WTC11 (cell line): Measurements from ENCODE around the gene GBA2. TPM values are rescaled to one million over a fixed set of nuclear protein-coding genes. Genes with fewer than 3 reads are reported as not detected.

Experiments
- ATAC-seq: fragments of 200-7000 bp; cut with Tn5 transposase; 2 replicates; pipeline ENCODE4 v1.10.0; 2021; ENCODE audit warnings: mild to moderate bottlenecking, moderate library complexity
- CTCF ChIA-PET: fragments of 300-600 bp; sonication (Branson Sonifier 250); formaldehyde crosslinking; loops from one replicate; lab custom pipeline; 2021; ENCODE audit warnings: antibody characterized with exemption; lab: Charles Lee
- POLR2A ChIA-PET: fragments of 350-600 bp; sonication (Branson Sonifier 250); formaldehyde crosslinking; loops from one replicate; lab custom pipeline; 2021; ENCODE audit warnings: antibody characterized with exemption; lab: Charles Lee
- DNase-seq: peaks from one replicate; pipeline ENCODE4 v3.0.0; 2021; ENCODE audit warnings: low spot score
- H3K27ac Mint-ChIP-seq: 2 replicates; pipeline ENCODE4 v1.8.0; 2021; ENCODE audit warnings: mixed read lengths
- H3K27me3 Mint-ChIP-seq: 2 replicates; pipeline ENCODE4 v1.8.0; 2021; ENCODE audit warnings: low read depth, mild to moderate bottlenecking, moderate library complexity, mixed read lengths
- H3K36me3 Mint-ChIP-seq: 2 replicates; pipeline ENCODE4 v1.8.0; 2021; ENCODE audit warnings: mixed read lengths
- H3K4me1 Mint-ChIP-seq: 2 replicates; pipeline ENCODE4 v1.8.0; 2022; ENCODE audit warnings: mixed read lengths
- H3K4me3 Mint-ChIP-seq: 2 replicates; pipeline ENCODE4 v1.8.0; 2021; ENCODE audit warnings: mild to moderate bottlenecking, moderate library complexity, mixed read lengths
- H3K9me3 Mint-ChIP-seq: 2 replicates; pipeline ENCODE4 v1.8.0; 2021; ENCODE audit warnings: mixed read lengths
- AR ChIP-seq: fragments of 250-450 bp; sonication (Bioruptor Pico); IDR thresholded peaks from 2 replicates; pipeline ENCODE4 v1.9.0; 2021; ENCODE audit warnings: mild to moderate bottlenecking
- ATF3 ChIP-seq: sonication (generic); formaldehyde crosslinking; conservative IDR thresholded peaks from 2 replicates; pipeline ENCODE4 v1.8.1; 2022; ENCODE audit warnings: mild to moderate bottlenecking, missing genetic modification reagents
- CBFB ChIP-seq: sonication (generic); formaldehyde crosslinking; IDR thresholded peaks from 2 replicates; pipeline ENCODE4 v1.8.1; 2022; ENCODE audit warnings: mild to moderate bottlenecking, low read depth, missing genetic modification reagents
- E2F4 ChIP-seq: sonication (generic); formaldehyde crosslinking; IDR thresholded peaks from 2 replicates; pipeline ENCODE4 v1.8.1; 2022; ENCODE audit warnings: low read depth, mild to moderate bottlenecking, moderate library complexity, missing genetic modification reagents, borderline replicate concordance
- FOXK1 ChIP-seq: sonication (generic); formaldehyde crosslinking; IDR thresholded peaks from 2 replicates; pipeline ENCODE4 v1.8.0; 2022; ENCODE audit warnings: mild to moderate bottlenecking, moderate library complexity, missing genetic modification reagents
- FOXP1 ChIP-seq: sonication (generic); formaldehyde crosslinking; IDR thresholded peaks from 2 replicates; pipeline ENCODE4 v1.8.0; 2022; ENCODE audit warnings: missing genetic modification reagents, mild to moderate bottlenecking, moderate library complexity, borderline replicate concordance
- GABPB1 ChIP-seq: sonication (generic); formaldehyde crosslinking; IDR thresholded peaks from 2 replicates; pipeline ENCODE4 v1.8.1; 2023; ENCODE audit warnings: mild to moderate bottlenecking, missing genetic modification reagents
- GTF2I ChIP-seq: fragments of 250-450 bp; sonication (Bioruptor Pico); conservative IDR thresholded peaks from 2 replicates; pipeline ENCODE4 v1.4.0; 2021; ENCODE audit warnings: mild to moderate bottlenecking
- HMGA2 ChIP-seq: fragments of 250-450 bp; sonication (Bioruptor Pico); IDR thresholded peaks from 2 replicates; pipeline ENCODE4 v1.4.0; 2021; ENCODE audit warnings: mild to moderate bottlenecking, moderate library complexity
- MAX ChIP-seq: sonication (generic); formaldehyde crosslinking; IDR thresholded peaks from 2 replicates; pipeline ENCODE4 v1.8.0; 2022; ENCODE audit warnings: mild to moderate bottlenecking, missing genetic modification reagents
- NFATC4 ChIP-seq: fragments of 250-450 bp; sonication (Bioruptor Pico); IDR thresholded peaks from 2 replicates; pipeline ENCODE4 v1.9.0; 2021; ENCODE audit warnings: mild to moderate bottlenecking
- OVOL2 ChIP-seq: fragments of 250-450 bp; sonication (Bioruptor Pico); IDR thresholded peaks from 2 replicates; pipeline ENCODE4 v1.9.0; 2021; ENCODE audit warnings: mild to moderate bottlenecking, borderline replicate concordance
- RELA ChIP-seq: sonication (generic); formaldehyde crosslinking; IDR thresholded peaks from 2 replicates; pipeline ENCODE4 v1.8.1; 2022; ENCODE audit warnings: missing genetic modification reagents, mild to moderate bottlenecking, borderline replicate concordance
- SMAD3 ChIP-seq: sonication (generic); formaldehyde crosslinking; IDR thresholded peaks from 2 replicates; pipeline ENCODE4 v1.8.0; 2022; ENCODE audit warnings: missing genetic modification reagents, mild to moderate bottlenecking, borderline replicate concordance
- SMAD4 ChIP-seq: sonication (generic); formaldehyde crosslinking; IDR thresholded peaks from 2 replicates; pipeline ENCODE4 v1.8.0; 2022; ENCODE audit warnings: mild to moderate bottlenecking, missing genetic modification reagents
- SOX15 ChIP-seq: fragments of 250-450 bp; sonication (Bioruptor Pico); IDR thresholded peaks from 2 replicates; pipeline ENCODE4 v1.9.0; 2021; ENCODE audit warnings: mild to moderate bottlenecking
- TEAD4 ChIP-seq: sonication (generic); formaldehyde crosslinking; IDR thresholded peaks from 2 replicates; pipeline ENCODE4 v1.8.0; 2022; ENCODE audit warnings: mild to moderate bottlenecking, missing genetic modification reagents
- TP53 ChIP-seq: sonication (generic); formaldehyde crosslinking; IDR thresholded peaks from 2 replicates; pipeline ENCODE4 v1.8.1; 2023; ENCODE audit warnings: mild to moderate bottlenecking, missing genetic modification reagents
- ZNF423 ChIP-seq: fragments of 250-450 bp; sonication (Bioruptor Pico); IDR thresholded peaks from 2 replicates; pipeline ENCODE4 v2.1.2; 2022; ENCODE audit warnings: mild to moderate bottlenecking, moderate library complexity
- ZNF671 ChIP-seq: fragments of 250-450 bp; sonication (Bioruptor Pico); IDR thresholded peaks from 2 replicates; pipeline ENCODE4 v1.8.0; 2021; ENCODE audit warnings: mild to moderate bottlenecking
- ZSCAN18 ChIP-seq: fragments of 250-450 bp; sonication (Bioruptor Pico); IDR thresholded peaks from 2 replicates; pipeline ENCODE4 v2.1.2; 2022; ENCODE audit warnings: mild to moderate bottlenecking, moderate library complexity
- total RNA-seq: library from RNA; stranded (reverse); gene quantifications from 3 replicates; pipeline ENCODE4 v1.2.3, GENCODE V29; 2021
- TF ChIP-seq, protein P1 (sequence below): fragments of 250-450 bp; sonication (Bioruptor Pico); IDR thresholded peaks from 2 replicates; pipeline ENCODE4 v1.9.0; 2021; ENCODE audit warnings: moderate library complexity, mild to moderate bottlenecking, inconsistent platforms, borderline replicate concordance
- TF ChIP-seq, protein P2 (sequence below): sonication (generic); formaldehyde crosslinking; IDR thresholded peaks from 2 replicates; pipeline ENCODE4 v1.8.0; 2023; ENCODE audit warnings: mild to moderate bottlenecking, missing genetic modification reagents
- TF ChIP-seq, protein P3 (sequence below): sonication (generic); formaldehyde crosslinking; IDR thresholded peaks from 2 replicates; pipeline ENCODE4 v1.8.0; 2023; ENCODE audit warnings: missing genetic modification reagents

Gene GBA2
- total RNA-seq, 1 experiment from 2014 or later, result 104 TPM

GRCh38 chr9:35755071-35755470 lies 6.0 kb upstream of the GBA2 start:
- POLR2A ChIA-PET, result no interaction called here
- Mint-ChIP-seq H3K27me3 (no peaks in the 10 kb centered on the region), H3K36me3 (peaks cover 21% of the 10 kb centered on the region), H3K27ac (no peak overlapping the region), H3K4me1 (peaks cover 26% of the 10 kb centered on the region), H3K4me3 (no peak overlapping the region), H3K9me3 (no peaks in the 10 kb centered on the region)
- TF ChIP-seq TP53 (CRISPR knock-in tag) (no peak), ATF3 (CRISPR knock-in tag) (no peak), MAX (CRISPR knock-in tag) (no peak), SOX15 (no peak)
- TF ChIP-seq, protein P1, sequence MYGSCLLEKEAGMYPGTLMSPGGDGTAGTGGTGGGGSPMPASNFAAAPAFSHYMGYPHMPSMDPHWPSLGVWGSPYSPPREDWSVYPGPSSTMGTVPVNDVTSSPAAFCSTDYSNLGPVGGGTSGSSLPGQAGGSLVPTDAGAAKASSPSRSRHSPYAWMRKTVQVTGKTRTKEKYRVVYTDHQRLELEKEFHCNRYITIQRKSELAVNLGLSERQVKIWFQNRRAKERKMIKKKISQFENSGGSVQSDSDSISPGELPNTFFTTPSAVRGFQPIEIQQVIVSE (CRISPR knock-in tag), result no peak
- no peak for DNase-seq
- no peak for ATAC-seq
- CTCF ChIA-PET, result interaction anchor here (1.4 to 3.1 kb wide), 4 partner anchors 23 to 127 kb away, joined by 3 to 27 read pairs (median 14); partner anchors contain the start of genes CREB3 and TLN1

- POLR2A ChIA-PET, result no interaction called here
- Mint-ChIP-seq H3K27me3 (no peaks in the 10 kb centered on the region), H3K4me1 (peaks cover 24% of the 10 kb centered on the region), H3K27ac (no peak within 1 kb of the TSS), H3K36me3 (peaks cover 21% of the 10 kb centered on the region), H3K4me3 (no peak within 1 kb of the TSS), H3K9me3 (no peaks in the 10 kb centered on the region)
- TF ChIP-seq, protein P2, sequence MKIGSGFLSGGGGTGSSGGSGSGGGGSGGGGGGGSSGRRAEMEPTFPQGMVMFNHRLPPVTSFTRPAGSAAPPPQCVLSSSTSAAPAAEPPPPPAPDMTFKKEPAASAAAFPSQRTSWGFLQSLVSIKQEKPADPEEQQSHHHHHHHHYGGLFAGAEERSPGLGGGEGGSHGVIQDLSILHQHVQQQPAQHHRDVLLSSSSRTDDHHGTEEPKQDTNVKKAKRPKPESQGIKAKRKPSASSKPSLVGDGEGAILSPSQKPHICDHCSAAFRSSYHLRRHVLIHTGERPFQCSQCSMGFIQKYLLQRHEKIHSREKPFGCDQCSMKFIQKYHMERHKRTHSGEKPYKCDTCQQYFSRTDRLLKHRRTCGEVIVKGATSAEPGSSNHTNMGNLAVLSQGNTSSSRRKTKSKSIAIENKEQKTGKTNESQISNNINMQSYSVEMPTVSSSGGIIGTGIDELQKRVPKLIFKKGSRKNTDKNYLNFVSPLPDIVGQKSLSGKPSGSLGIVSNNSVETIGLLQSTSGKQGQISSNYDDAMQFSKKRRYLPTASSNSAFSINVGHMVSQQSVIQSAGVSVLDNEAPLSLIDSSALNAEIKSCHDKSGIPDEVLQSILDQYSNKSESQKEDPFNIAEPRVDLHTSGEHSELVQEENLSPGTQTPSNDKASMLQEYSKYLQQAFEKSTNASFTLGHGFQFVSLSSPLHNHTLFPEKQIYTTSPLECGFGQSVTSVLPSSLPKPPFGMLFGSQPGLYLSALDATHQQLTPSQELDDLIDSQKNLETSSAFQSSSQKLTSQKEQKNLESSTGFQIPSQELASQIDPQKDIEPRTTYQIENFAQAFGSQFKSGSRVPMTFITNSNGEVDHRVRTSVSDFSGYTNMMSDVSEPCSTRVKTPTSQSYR (CRISPR knock-in tag), result no peak
- no peak for TF ChIP-seq TP53 (CRISPR knock-in tag)
- TF ChIP-seq FOXK1, result no peak
- TF ChIP-seq FOXP1, result no peak
- no peak for TF ChIP-seq RELA (CRISPR knock-in tag)
- TF ChIP-seq, protein P3, sequence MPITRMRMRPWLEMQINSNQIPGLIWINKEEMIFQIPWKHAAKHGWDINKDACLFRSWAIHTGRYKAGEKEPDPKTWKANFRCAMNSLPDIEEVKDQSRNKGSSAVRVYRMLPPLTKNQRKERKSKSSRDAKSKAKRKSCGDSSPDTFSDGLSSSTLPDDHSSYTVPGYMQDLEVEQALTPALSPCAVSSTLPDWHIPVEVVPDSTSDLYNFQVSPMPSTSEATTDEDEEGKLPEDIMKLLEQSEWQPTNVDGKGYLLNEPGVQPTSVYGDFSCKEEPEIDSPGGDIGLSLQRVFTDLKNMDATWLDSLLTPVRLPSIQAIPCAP (CRISPR knock-in tag), result no peak
- no peak for TF ChIP-seq SMAD4 (CRISPR knock-in tag)
- no peak for TF ChIP-seq TEAD4 (CRISPR knock-in tag)
- TF ChIP-seq ZNF423, result no peak
- no peak for TF ChIP-seq OVOL2 (CRISPR knock-in tag)
- TF ChIP-seq AR, result no peak
- TF ChIP-seq ZNF671, result no peak
- no peak for TF ChIP-seq CBFB (CRISPR knock-in tag)
- TF ChIP-seq HMGA2, result no peak
- no peak for TF ChIP-seq SMAD3 (CRISPR knock-in tag)
- TF ChIP-seq GTF2I (CRISPR knock-in tag), result no peak
- no peak for TF ChIP-seq NFATC4 (CRISPR knock-in tag)
- TF ChIP-seq GABPB1 (CRISPR knock-in tag), result no peak
- TF ChIP-seq E2F4 (CRISPR knock-in tag), result no peak
- TF ChIP-seq ZSCAN18, result no peak
- DNase-seq, result no peak
- CTCF ChIA-PET, result interaction anchor here (1.4 to 3.1 kb wide), 3 partner anchors 23 to 128 kb away, joined by 3 to 27 read pairs (median 4); partner anchors contain the start of genes CREB3 and TLN1
- ATAC-seq, result no peak
Measured at GRCh38 chr9:35754264-35754663, 5.2 kb upstream of the GBA2 start, which contains the start of gene MSMP. TSS of gene MSMP (minus strand) at chr9:35754276. CDS start at chr9:35754129, 147 bp downstream.
